Activated CD8-positive, alpha-beta memory T cell treated with anti-CD3 and anti-CD28 coated beads, Interleukin-2, amount 10 ng/mL, durations not matched to agents 7 days and 5 days (primary cell): ENCODE measurements around the gene KRT20. TPM values are rescaled to one million over a fixed set of nuclear protein-coding genes. Genes with fewer than 3 reads are reported as not detected.
A peak's percentile ranks its signal among the peaks of the same experiment; 100 is the strongest.

Experiments
- ATAC-seq: fragments of 150-1000 bp; cut with Tn5 transposase; one replicate; pipeline ENCODE4 v1.10.0; 2021; ENCODE audit warnings: moderate library complexity
- CTCF ChIA-PET: fragments of 350-600 bp; sonication (Branson Sonifier 250); formaldehyde crosslinking; loops from one replicate; lab custom pipeline; 2021; ENCODE audit warnings: antibody characterized with exemption; lab: Charles Lee
- DNase-seq: peaks from one replicate; pipeline ENCODE4 v3.0.0-alpha.2; 2020
- H3K27ac Mint-ChIP-seq: one replicate; pipeline ENCODE4 v1.8.0; 2021; ENCODE audit warnings: mild to moderate bottlenecking, mixed read lengths
- H3K27me3 Mint-ChIP-seq: one replicate; pipeline ENCODE4 v1.8.0; 2021; ENCODE audit warnings: mixed read lengths
- H3K36me3 Mint-ChIP-seq: one replicate; pipeline ENCODE4 v1.8.0; 2021; ENCODE audit warnings: mild to moderate bottlenecking, mixed read lengths
- H3K4me1 Mint-ChIP-seq: one replicate; pipeline ENCODE4 v1.8.0; 2021; ENCODE audit warnings: mixed read lengths
- H3K4me3 Mint-ChIP-seq: one replicate; pipeline ENCODE4 v1.8.0; 2021; ENCODE audit warnings: mild to moderate bottlenecking, moderate library complexity, mixed read lengths
- H3K9me3 Mint-ChIP-seq: one replicate; pipeline ENCODE4 v1.8.0; 2022; ENCODE audit warnings: low read depth, mixed read lengths
- total RNA-seq, 2 experiments: library from RNA; stranded (reverse); gene quantifications; one replicate each; pipeline ENCODE4 v1.2.3, GENCODE V29; 2021

The KRT20 gene
- total RNA-seq, 2 experiments from 2014 or later, result not detected

GRCh38 chr17:40910441-40910841 is 25.4 kb upstream of the KRT20 start:
- Mint-ChIP-seq H3K4me3 (no peak overlapping the region), H3K36me3 (no peaks in the 10 kb centered on the region), H3K27ac (no peak overlapping the region), H3K27me3 (peaks cover 49% of the 10 kb centered on the region), H3K4me1 (peaks cover 1% of the 10 kb centered on the region), H3K9me3 (no peaks in the 10 kb centered on the region)
- CTCF ChIA-PET, result interaction anchor here (2.0 to 3.5 kb wide), 3 partner anchors 638 to 753 kb away, joined by 11 to 20 read pairs (median 12); no protein-coding TSS in a partner anchor
- no peak for DNase-seq
- ATAC-seq, result no peak

DNA sequence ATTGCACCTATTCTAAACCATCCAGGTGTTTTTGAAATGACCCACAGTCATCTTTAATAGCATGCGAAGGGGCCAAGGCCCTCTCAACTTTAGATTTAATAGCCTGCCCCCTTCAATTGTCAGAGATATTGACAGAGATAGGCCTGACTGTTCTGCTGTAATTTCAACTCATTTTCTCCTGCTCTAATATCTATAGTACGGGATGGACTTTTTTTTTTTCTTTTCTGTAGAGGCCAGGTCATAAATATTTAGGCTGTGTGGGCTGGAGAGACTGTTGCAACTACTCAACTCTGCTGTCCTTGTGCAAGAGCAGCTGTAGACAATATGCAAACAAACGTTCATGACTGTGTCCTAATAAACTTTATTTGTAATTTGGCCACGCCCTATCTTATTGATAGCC is 24.7 kb upstream of the KRT20 start:
- Mint-ChIP-seq H3K27me3 (peaks cover 49% of the 10 kb centered on the region), H3K4me1 (no peaks in the 10 kb centered on the region), H3K4me3 (no peak overlapping the region), H3K36me3 (no peaks in the 10 kb centered on the region), H3K27ac (no peak overlapping the region), H3K9me3 (no peaks in the 10 kb centered on the region)
- CTCF ChIA-PET, result interaction anchor here (0.7 to 3.5 kb wide), 5 partner anchors 413 to 753 kb away, joined by 3 to 20 read pairs (median 11); no protein-coding TSS in a partner anchor
- no peak for ATAC-seq
- no peak for DNase-seq

GRCh38 chr17:40909351-40909750 is 24.3 kb upstream of the KRT20 start:
- Mint-ChIP-seq H3K36me3 (no peaks in the 10 kb centered on the region), H3K27me3 (peaks cover 49% of the 10 kb centered on the region)
- ATAC-seq, result peak; percentile 83

DNA sequence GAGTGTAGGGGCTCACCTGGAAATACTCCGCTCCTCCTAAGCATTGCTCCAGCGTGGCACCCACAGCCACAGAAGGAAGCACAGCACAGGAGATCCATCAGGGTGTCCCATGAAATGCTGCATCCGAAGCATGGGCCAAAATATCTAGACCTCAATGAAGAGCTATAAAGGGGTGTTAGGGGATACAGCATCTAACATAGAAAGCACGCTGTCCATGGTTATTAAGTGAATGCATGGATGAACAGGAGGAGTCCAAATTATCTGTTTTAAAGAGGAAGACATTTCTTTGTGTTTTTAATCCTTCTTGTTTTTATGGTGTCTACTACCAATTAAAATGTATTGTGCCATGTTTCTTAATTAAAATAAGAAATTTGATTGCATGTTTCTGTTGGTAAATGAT is 21.6 kb upstream of the KRT20 start:
- Mint-ChIP-seq H3K4me3 (no peak overlapping the region), H3K36me3 (no peaks in the 10 kb centered on the region), H3K27ac (no peak overlapping the region), H3K9me3 (no peaks in the 10 kb centered on the region), H3K4me1 (peaks cover 10% of the 10 kb centered on the region), H3K27me3 (peaks cover 49% of the 10 kb centered on the region)
- CTCF ChIA-PET, result interaction anchor here (0.7 to 1.0 kb wide), 3 partner anchors 416 to 739 kb away, joined by 3 read pairs; no protein-coding TSS in a partner anchor
- ATAC-seq (no peak), DNase-seq (no peak)

More at GRCh38 chr17:40909351-40909750, 24.3 kb upstream of the KRT20 start:
- H3K27ac Mint-ChIP-seq, result no peak overlapping the region
- no peaks in the 10 kb centered on the region for H3K4me1 Mint-ChIP-seq
- CTCF ChIA-PET, result interaction anchor here (0.7 to 3.5 kb wide), 5 partner anchors 413 to 754 kb away, joined by 3 to 20 read pairs (median 11); no protein-coding TSS in a partner anchor
- no peak overlapping the region for H3K4me3 Mint-ChIP-seq
- peak; percentile 70 for DNase-seq
- no peaks in the 10 kb centered on the region for H3K9me3 Mint-ChIP-seq

GRCh38 chr17:40905370-40905769 is 20.3 kb upstream of the KRT20 start:
- no peak for ATAC-seq
- CTCF ChIA-PET, result interaction anchor here (1.3 kb wide), 1 partner anchor 21 kb away, joined by 3 read pairs; no protein-coding TSS in a partner anchor
- no peak for DNase-seq
- no peaks in the 10 kb centered on the region for H3K36me3 Mint-ChIP-seq
- H3K4me1 Mint-ChIP-seq, result peaks cover 10% of the 10 kb centered on the region
- H3K4me3 Mint-ChIP-seq, result no peak overlapping the region
- no peak overlapping the region for H3K27ac Mint-ChIP-seq
- no peaks in the 10 kb centered on the region for H3K9me3 Mint-ChIP-seq
- peaks cover 56% of the 10 kb centered on the region for H3K27me3 Mint-ChIP-seq

DNA sequence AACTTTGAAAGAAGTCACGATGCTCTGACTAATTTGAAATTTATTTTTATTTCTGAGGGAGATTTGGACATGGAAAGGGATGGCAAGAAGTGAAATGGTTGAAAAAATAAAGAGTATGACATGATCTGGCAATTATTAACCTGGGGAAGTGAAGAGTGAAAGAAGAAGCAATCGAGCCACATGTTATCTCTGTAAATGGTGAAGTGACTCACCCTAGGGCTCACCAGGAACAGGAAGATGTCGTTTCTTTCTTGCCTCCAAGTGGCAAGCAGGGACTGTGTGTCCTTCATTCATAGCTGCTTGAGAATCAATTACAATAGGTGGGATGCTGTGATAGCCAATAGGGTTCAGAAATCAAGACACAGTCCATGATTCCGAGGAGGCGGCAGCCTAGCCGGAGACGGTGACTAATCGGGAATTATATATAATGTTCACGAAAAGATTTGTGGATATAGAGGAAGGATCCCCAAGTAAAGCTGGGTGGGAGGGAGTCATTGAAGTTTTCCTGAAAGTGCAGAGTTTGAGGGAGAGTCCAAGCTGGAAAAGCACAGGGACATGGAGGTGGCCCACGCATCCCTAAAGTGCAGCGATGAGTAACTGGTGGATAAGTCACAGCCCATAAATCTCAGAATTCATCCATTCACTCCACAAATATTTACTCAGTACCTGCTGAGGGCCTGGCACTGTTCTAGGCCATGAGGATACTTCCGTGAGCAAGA is 18.2 kb upstream of the KRT20 start:
- CTCF ChIA-PET, result interaction anchor here (1.4 to 3.3 kb wide), 2 partner anchors 46 to 646 kb away, joined by 3 to 13 read pairs; no protein-coding TSS in a partner anchor

GRCh38 chr17:40902498-40902897 is 17.5 kb upstream of the KRT20 start:
- H3K36me3 Mint-ChIP-seq, result no peaks in the 10 kb centered on the region
- ATAC-seq, result no peak
- peaks cover 46% of the 10 kb centered on the region for H3K27me3 Mint-ChIP-seq
- no peak overlapping the region for H3K27ac Mint-ChIP-seq
- H3K9me3 Mint-ChIP-seq, result no peaks in the 10 kb centered on the region
- H3K4me1 Mint-ChIP-seq, result peaks cover 10% of the 10 kb centered on the region
- CTCF ChIA-PET, result interaction anchor here (0.7 to 3.3 kb wide), 4 partner anchors 45 to 760 kb away, joined by 3 to 13 read pairs (median 3); no protein-coding TSS in a partner anchor
- DNase-seq, result no peak
- no peak overlapping the region for H3K4me3 Mint-ChIP-seq

More for the DNA sequence above, 18.2 kb upstream of the KRT20 start:
- no peak overlapping the region for H3K27ac Mint-ChIP-seq
- peaks cover 50% of the 10 kb centered on the region for H3K27me3 Mint-ChIP-seq
- H3K4me3 Mint-ChIP-seq, result no peak overlapping the region
- H3K36me3 Mint-ChIP-seq, result no peaks in the 10 kb centered on the region
- no peaks in the 10 kb centered on the region for H3K9me3 Mint-ChIP-seq
- peaks cover 10% of the 10 kb centered on the region for H3K4me1 Mint-ChIP-seq
- ATAC-seq (no peak), DNase-seq (no peak)

- Mint-ChIP-seq H3K27me3 (peaks cover 48% of the 10 kb centered on the region), H3K36me3 (no peaks in the 10 kb centered on the region), H3K9me3 (no peaks in the 10 kb centered on the region), H3K27ac (no peak overlapping the region), H3K4me3 (no peak overlapping the region), H3K4me1 (peaks cover 10% of the 10 kb centered on the region)
- CTCF ChIA-PET, result interaction anchor here (0.7 to 3.3 kb wide), 5 partner anchors 24 to 761 kb away, joined by 3 to 13 read pairs (median 3); no protein-coding TSS in a partner anchor
- no peak for DNase-seq
- ATAC-seq, result no peak
These were observed 17.0 kb upstream of the KRT20 start for GRCh38 chr17:40901981-40902474.

- ATAC-seq (no peak), DNase-seq (no peak)
- H3K4me3 Mint-ChIP-seq, result no peak overlapping the region
- no peaks in the 10 kb centered on the region for H3K36me3 Mint-ChIP-seq
- H3K4me1 Mint-ChIP-seq, result peaks cover 10% of the 10 kb centered on the region
- CTCF ChIA-PET, result interaction anchor here (1.6 kb wide), 1 partner anchor 23 kb away, joined by 3 read pairs; no protein-coding TSS in a partner anchor
- H3K9me3 Mint-ChIP-seq, result no peaks in the 10 kb centered on the region
- H3K27ac Mint-ChIP-seq, result no peak overlapping the region
- peaks cover 42% of the 10 kb centered on the region for H3K27me3 Mint-ChIP-seq
These were observed 15.8 kb upstream of the KRT20 start for GRCh38 chr17:40900809-40901356.

DNA sequence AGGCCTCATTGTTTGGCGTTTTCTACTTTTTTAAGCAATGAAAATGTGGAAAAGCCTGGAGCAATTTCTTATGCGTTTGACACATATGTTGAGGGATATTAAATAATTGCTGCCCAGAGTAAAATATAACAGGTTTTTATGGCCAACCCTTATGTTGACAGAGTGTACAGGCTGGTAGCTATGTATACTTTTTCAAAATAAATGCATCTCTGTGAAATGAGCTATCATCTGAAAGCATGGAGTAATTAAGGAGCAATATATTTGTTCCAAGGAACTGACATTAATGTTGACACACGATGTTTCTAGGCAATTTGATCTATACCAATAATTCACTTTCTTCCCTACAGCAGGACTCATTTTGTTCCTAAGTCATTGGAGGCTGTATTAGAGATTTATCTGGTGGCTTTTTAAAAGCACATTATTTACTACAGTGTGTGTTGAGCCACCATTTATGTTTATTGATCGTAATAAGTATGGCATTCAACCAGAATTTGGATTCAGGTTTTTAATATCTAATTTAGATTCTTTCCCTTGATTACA is 11.9 kb upstream of the KRT20 start:
- peaks cover 2% of the 10 kb centered on the region for H3K4me1 Mint-ChIP-seq
- no peak overlapping the region for H3K4me3 Mint-ChIP-seq
- H3K27ac Mint-ChIP-seq, result no peak overlapping the region
- H3K36me3 Mint-ChIP-seq, result no peaks in the 10 kb centered on the region
- peaks cover 51% of the 10 kb centered on the region for H3K27me3 Mint-ChIP-seq
- CTCF ChIA-PET, result interaction anchor here (0.8 kb wide), 1 partner anchor 12 kb away, joined by 3 read pairs; the partner anchor contains the start of gene KRT20
- no peak for ATAC-seq
- DNase-seq, result no peak
- no peaks in the 10 kb centered on the region for H3K9me3 Mint-ChIP-seq

DNA sequence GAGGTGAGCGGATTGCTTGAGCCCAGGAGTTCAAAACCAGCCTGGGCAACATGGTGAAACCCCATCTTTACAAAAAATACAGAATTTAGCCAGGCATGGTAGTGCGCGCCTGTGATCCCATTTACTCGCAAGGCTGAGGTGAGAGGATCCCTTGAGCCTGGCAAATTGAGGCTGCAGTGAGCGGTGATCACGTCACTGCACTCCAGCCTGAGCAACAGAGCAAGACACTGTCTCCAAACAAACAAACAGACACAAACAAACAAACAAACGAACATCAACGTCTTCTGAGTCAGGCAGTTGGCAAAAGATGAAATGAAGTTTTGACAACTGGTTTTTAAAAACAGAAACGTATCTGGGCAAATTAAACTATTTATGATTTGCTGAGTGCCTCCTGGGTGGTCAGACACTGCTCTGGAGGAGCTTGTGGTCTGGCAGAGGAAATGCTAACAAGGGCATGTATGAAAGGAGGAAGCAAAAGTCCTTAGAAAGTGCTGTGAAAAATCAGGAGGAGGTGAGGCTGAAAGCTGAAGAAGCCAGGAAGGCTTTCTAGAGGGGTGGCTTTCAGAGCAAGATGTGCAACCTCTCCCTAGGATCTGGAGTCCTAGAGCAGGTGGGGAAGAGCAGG is 10.2 kb upstream of the KRT20 start:
- DNase-seq (no peak), ATAC-seq (no peak)
- Mint-ChIP-seq H3K4me1 (no peaks in the 10 kb centered on the region), H3K27ac (no peak overlapping the region), H3K4me3 (no peak overlapping the region), H3K27me3 (peaks cover 42% of the 10 kb centered on the region), H3K36me3 (no peaks in the 10 kb centered on the region), H3K9me3 (no peaks in the 10 kb centered on the region)
- CTCF ChIA-PET, result no interaction called here

- CTCF ChIA-PET, result interaction anchor here (1.7 kb wide), 1 partner anchor 760 kb away, joined by 6 read pairs; no protein-coding TSS in a partner anchor
- Mint-ChIP-seq H3K36me3 (no peaks in the 10 kb centered on the region), H3K9me3 (no peaks in the 10 kb centered on the region), H3K4me1 (no peaks in the 10 kb centered on the region), H3K27me3 (peaks cover 52% of the 10 kb centered on the region), H3K4me3 (no peak overlapping the region), H3K27ac (no peak overlapping the region)
- no peak for DNase-seq
- no peak for ATAC-seq
These were observed 3.2 kb upstream of the KRT20 start for GRCh38 chr17:40888196-40888720.
